ENCODE measurements around the gene UFD1.

UFD1 gene

GRCh38 chr22:19478901-19479354 lies at the start of gene UFD1:
UFD1 (minus strand) TSS chr22:19479193; CDS start chr22:19479085, 108 bp downstream.
- DNase-seq (ENCODE audit: low read depth): no peak

GRCh38 chr22:19527861-19528417 lies 48.9 kb upstream of the UFD1 start:
- no peak for DNase-seq (ENCODE audit: low read depth)

DNA sequence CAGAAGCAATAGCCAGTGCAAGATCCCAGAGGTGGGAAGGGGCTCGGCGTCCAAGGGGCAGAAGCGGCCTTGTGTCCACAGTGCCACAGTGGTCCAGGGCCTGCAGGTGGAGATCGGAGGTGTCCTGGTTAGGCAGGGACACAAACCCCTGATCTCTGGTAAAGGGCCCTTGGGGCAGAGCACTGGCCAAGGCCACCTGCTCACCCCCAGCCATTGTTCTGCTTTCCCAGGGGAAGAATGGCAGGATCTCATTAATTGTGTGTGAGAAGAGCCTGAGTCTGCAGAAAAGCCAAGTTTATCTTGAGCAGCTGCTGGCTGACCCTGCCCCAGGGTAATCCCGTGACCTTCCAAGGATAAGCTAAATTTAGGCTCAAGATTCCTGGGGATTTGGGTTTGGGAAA lies 48.3 kb upstream of the UFD1 start:
- DNase-seq (ENCODE audit: low read depth): no peak

DNA sequence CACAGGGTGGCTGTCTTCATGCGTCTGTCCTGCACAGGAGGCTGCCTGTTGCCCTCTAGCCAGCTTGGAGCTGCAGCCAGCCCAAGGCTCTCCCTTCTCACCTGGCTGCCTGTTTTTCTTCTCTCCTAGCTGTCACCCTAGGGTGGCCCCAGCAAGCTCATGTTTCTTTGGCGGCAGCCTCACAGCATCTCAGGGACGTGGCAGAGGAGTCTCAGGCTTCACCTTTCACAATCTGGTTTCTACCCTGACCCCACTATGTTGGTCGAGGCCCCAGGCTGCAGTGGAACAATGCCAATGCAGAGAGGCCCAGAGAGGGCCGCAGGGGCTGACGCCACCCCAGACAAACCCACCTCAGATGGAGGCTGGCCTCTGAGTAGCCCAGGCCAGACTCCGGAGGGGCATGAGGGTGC lies 47.7 kb upstream of the UFD1 start:
- DNase-seq (ENCODE audit: low read depth): no peak

GRCh38 chr22:19526076-19526701 lies 47.2 kb upstream of the UFD1 start:
- no peak for DNase-seq (ENCODE audit: low read depth)

- no peak for DNase-seq (ENCODE audit: low read depth)
Measured at GRCh38 chr22:19525666-19526065, 46.7 kb upstream of the UFD1 start.

- no peak for DNase-seq (ENCODE audit: low read depth)
Measured at GRCh38 chr22:19525116-19525660, 46.2 kb upstream of the UFD1 start.

- DNase-seq (ENCODE audit: low read depth): no peak
Measured at GRCh38 chr22:19524170-19525115, 45.5 kb upstream of the UFD1 start, which contains the start of gene CLDN5. CLDN5 (minus strand) TSS chr22:19524410; CDS start chr22:19524255, 155 bp downstream.

GRCh38 chr22:19523240-19524169 lies 44.5 kb upstream of the UFD1 start:
- no peak for DNase-seq (ENCODE audit: low read depth)

DNA sequence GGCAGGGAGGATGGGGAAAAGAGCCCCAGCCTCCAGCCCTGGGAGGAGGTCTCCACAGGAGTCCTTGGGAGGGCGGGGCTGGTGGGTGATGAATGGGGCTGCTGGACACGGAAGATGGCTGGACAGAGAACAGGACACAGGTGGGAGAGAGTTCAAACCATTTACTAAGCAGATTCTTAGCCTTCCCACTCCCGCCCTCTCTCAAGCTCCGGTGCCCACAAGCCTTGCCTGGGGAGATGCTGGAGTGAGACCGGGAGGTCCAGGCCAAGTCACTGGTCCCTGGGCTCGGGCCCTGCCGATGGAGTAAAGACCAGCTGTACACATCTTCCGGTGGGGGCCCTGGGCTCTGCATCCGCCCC lies 43.9 kb upstream of the UFD1 start:
- no peak for DNase-seq (ENCODE audit: low read depth)

DNA sequence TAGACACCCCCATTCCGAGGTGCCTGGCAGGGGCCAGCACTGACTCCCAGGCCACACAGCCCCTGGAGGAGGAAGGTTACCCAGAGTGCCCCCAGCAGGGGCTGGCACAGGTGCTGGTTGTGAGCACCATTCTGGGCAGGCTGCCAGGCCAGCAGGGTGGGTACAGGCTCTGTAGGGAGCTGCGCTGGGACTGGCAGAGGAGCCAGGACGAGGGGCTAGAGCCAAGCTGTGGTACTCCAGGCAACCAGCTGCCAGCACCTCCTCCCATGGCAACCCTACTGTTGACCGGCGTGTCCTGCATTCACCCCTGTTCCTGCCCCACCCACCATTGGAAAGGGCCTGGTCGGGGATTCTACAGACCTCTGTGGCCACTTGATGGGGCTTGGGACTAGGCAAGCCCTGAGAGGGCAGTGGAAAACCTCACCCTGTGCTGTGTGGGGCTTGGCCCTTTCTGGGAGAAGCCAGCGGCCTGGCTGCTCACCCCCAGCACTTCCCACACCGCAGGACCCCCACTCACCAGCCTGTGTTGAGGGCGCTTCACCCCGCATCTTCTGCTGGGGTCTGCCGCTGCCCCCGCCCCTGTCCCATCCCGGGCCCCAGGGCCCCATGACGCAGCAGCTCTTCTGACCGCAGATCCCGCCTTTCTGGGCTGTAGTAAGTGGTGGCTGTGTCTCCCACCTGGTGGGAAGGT lies 43.3 kb upstream of the UFD1 start:
- DNase-seq (ENCODE audit: low read depth): no peak

DNA sequence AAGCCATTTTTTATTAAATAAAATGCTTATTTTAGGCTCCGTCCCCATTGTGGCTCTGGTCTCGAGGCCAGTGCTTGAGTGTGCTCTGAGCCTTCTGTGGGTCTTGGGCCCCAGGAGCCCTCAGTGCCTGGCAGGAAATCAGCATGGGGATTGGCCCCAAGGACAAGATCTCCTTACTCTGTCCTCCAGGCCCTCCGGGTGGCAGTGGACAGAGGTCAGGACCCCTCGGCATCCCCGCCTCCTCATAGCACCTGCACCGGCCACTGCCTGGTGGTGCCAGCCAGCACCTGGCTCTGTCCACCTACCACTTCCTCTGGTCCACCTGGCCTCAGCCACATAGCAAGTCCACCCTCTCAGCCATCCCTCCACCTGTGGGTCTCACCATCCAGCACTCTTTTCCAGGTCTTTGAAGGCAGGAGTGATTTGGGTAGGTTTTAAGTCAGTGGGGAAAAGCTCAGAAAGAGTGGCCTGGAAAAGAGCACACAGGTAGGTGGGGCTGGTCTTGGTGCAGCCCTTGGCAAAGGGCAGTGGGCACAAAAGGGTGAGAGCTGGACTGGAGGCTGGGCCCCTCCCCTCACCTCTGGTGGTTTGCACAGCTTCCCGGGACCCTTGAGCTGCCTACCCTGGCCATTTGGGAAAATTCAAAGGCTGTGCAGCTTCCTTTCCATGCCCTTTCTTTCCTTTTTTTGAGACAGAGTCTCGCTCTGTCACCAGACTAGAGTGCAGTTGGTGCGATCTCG lies 41.7 kb upstream of the UFD1 start:
- no peak for DNase-seq (ENCODE audit: low read depth)

DNA sequence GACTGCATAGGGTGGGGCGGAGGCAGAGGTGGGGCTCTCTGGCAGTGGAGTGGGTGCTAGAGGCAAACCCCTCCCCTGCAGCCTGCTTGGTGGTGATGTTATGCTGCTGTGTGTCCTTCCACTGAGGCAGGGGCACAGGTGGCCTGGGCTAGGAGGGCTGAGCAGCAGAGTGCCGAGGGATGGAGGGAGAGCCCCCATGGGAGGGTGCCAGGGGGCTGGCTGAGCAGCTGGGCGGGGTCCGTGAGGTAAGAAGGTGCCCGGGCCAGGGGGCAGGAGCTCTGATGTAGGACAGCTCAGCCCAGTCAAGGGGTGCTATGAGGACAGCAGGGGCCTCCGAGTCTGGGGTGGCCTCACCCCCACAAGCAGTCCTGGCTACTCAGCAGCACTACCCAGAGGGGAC lies 41.0 kb upstream of the UFD1 start:
- DNase-seq (ENCODE audit: low read depth): no peak

GRCh38 chr22:19519041-19519926 lies 40.3 kb upstream of the UFD1 start:
- no peak for DNase-seq (ENCODE audit: low read depth)

DNA sequence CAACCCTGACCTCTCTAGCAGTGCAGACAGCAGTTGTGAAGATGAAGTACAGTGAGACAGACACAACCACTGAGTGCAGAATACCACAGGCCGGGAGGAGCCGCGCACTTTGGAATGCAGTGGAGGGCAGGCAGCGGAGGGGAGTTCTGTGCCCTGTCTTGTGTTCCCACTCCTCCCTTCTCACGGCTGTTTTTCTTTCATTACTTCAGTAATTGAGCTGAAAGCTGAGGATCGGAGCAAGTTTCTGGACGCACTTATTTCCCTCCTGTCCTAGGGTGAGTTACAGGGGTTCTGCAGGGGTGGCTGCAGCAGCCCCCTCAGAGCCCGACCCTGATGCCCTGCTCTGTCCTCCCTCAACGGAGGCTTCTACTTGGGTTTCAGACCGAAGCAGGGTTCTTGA lies 39.6 kb upstream of the UFD1 start:
- no peak for DNase-seq (ENCODE audit: low read depth)

- no peak for DNase-seq (ENCODE audit: low read depth)
Measured at GRCh38 chr22:19517919-19518611, 39.1 kb upstream of the UFD1 start.

GRCh38 chr22:19517171-19517500 lies 38.1 kb upstream of the UFD1 start:
- DNase-seq (ENCODE audit: low read depth): no peak

DNA sequence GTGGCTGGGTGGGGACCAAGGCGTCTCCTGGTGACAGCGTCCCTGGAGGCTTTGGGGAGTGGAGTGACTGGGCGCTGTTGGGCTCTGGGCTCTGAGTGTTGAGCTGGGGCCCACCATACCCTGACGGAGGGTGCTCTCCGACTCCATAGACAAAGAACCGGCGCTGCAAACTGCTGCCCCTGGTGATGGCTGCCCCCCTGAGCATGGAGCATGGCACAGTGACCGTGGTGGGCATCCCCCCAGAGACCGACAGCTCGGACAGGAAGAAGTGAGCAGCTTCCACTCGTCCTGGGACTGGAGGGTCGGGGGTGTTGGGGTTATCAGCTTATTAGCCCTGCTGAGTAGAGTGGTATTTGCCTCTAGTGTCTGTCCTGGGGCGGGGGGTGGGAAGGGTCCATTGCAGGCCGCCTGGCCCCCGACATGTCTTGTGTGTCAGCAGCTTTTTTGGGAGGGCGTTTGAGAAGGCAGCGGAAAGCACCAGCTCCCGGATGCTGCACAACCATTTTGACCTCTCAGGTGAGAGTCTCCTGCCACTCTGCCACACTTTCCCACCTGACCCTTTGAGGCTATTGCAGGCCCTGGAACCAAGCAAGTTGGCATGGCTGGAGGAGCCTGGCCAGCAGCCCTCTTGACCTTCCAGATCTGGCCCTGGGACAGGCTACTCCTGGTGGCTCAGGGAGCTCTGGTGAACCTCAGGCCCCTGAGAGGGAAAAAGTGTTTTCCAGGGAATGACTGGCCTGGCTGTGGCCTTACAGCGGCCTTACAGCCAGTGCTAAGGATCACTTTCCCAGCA lies 37.6 kb upstream of the UFD1 start:
- DNase-seq (ENCODE audit: low read depth): no peak

Measured in GM04503 (cell line).